Fibroblast of peridontal ligament (primary cell): Measurements from ENCODE around the gene VSIG8.
A peak's percentile ranks its signal among the peaks of the same experiment; 100 is the strongest.
"Not testable (repeated sequence)": the region's sequence is repeated elsewhere in the genome, so short reads cannot be mapped to it uniquely, and the experiment has no call there.

Experiments
- DNase-seq: peaks from one replicate; pipeline ENCODE4 v3.0.0-alpha.2; 2010; ENCODE audit errors: extremely low read depth

The VSIG8 gene

GRCh38 chr1:159862557-159862956, at the start of gene VSIG8:
VSIG8 (minus strand) TSS chr1:159862657; CDS start chr1:159862521, 136 bp downstream.
- no peak for DNase-seq

GRCh38 chr1:159911326-159912070, 49.0 kb upstream of the VSIG8 start:
- DNase-seq, result no peak

- DNase-seq, result no peak
Measured at GRCh38 chr1:159908031-159908940, 45.8 kb upstream of the VSIG8 start.

- DNase-seq, result no peak
Measured at GRCh38 chr1:159906960-159907359, 44.5 kb upstream of the VSIG8 start.

GRCh38 chr1:159904036-159904435, 41.6 kb upstream of the VSIG8 start:
- DNase-seq, result not testable (repeated sequence)

- DNase-seq, result no peak
Measured at GRCh38 chr1:159902541-159902940, 40.1 kb upstream of the VSIG8 start.

GRCh38 chr1:159900755-159901360, 38.4 kb upstream of the VSIG8 start:
- no peak for DNase-seq

GRCh38 chr1:159900086-159900680, 37.7 kb upstream of the VSIG8 start, which contains the start of gene CFAP45:
CFAP45 (minus strand) TSS chr1:159900165; CDS start chr1:159900098, 67 bp downstream.
- peak; percentile 52 for DNase-seq

GRCh38 chr1:159899634-159900033, 37.2 kb upstream of the VSIG8 start:
- not testable (repeated sequence) for DNase-seq

GRCh38 chr1:159898527-159898926, 36.1 kb upstream of the VSIG8 start:
- DNase-seq, result no peak

- no peak for DNase-seq
Measured at GRCh38 chr1:159897962-159898361, 35.5 kb upstream of the VSIG8 start.

- DNase-seq, result no peak
Measured at GRCh38 chr1:159896546-159896930, 34.1 kb upstream of the VSIG8 start.

- no peak for DNase-seq
Measured at GRCh38 chr1:159895836-159896545, 33.5 kb upstream of the VSIG8 start.

- DNase-seq, result no peak
Measured at GRCh38 chr1:159895286-159895685, 32.8 kb upstream of the VSIG8 start.

GRCh38 chr1:159892944-159893343, 30.5 kb upstream of the VSIG8 start:
- no peak for DNase-seq

GRCh38 chr1:159891275-159892157, 29.1 kb upstream of the VSIG8 start:
- DNase-seq, result peak; percentile 90

- no peak for DNase-seq
Measured at GRCh38 chr1:159890390-159890789, 27.9 kb upstream of the VSIG8 start.

GRCh38 chr1:159889821-159890252, 27.4 kb upstream of the VSIG8 start:
- DNase-seq, result peak; percentile 88

- no peak for DNase-seq
Measured at GRCh38 chr1:159889202-159889601, 26.7 kb upstream of the VSIG8 start.

- no peak for DNase-seq
Measured at GRCh38 chr1:159884296-159884695, 21.8 kb upstream of the VSIG8 start.
